ENCODE measurements around the gene PFDN5. TPM values are rescaled to one million over a fixed set of nuclear protein-coding genes. Genes with fewer than 3 reads are reported as not detected.

Gene PFDN5
- 432 TPM for total RNA-seq

GRCh38 chr12:53295070-53295890 is at the start of gene PFDN5:
Gene PFDN5, plus strand, starts transcription at chr12:53295542. Its CDS starts 26 bp downstream, at chr12:53295568.

DNA sequence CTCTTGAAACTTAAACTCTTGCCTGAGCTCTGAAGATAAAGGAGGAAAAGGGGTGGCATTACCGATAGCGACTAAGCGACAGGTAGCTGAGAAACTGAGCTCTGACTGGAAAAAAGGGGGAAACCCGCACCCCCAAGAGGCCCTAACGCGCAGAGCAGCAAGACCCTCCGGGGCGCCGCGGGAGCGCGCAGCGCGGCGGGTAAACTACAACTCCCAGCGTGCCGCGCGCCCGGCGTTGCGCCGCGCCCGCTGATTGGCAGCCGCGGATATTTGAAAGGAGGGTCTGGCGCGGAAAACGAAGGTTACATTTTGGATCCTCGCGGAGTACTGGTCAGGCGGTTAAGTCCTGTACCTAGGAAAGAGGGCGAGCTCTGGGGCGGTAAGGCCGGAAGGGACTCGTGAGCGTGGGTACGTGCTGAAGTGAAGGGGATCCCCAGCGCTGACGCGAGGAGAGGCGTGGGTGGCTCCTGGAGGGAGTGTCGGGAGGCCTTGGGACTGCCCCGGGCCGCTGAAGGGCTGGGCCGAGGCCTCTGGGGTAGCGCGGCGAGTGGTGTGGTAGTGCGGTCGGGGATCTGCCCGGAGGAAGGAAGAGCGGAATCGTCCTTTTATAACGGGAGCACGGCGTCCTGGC is 27.2 kb upstream of the PFDN5 start, which contains the start of gene ESPL1:
ESPL1 (plus strand) TSS at position 301 of the 631 bp plus-strand sequence. CDS start 468 bp downstream, outside the sequence.

DNA sequence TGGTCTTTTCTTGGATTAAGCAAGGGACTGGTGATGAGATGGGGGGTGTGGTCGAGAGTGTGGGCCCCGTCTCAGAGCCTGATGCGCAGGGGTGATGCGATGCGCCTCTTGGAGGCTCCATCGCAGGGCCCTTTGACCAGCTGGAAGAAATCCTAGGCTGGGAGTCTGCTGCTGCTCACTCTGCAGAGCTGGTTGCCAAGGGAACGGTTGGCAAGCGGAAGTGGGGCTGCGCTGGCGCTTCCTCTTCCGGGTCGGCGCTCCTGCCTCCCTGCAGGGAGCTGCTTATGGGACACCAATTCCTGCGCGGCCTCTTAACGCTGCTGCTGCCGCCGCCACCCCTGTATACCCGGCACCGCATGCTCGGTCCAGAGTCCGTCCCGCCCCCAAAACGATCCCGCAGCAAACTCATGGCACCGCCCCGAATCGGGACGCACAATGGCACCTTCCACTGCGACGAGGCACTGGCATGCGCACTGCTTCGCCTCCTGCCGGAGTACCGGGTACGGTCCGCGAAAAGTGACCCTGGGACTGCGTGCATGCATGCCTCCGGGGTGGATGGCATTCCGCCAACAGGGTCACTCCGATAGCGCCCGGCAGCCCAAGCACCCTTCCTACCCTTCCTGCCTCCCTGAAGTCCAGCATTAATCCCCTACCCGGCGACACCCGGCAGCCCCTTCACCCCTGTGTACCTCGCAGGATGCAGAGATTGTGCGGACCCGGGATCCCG is 4.3 kb downstream of the PFDN5 start, which contains the start of gene MYG1:
MYG1 (plus strand) TSS at position 242 of the 727 bp plus-strand sequence; CDS start at position 285, 43 bp downstream.

GRCh38 chr12:53336181-53336681 is 40.9 kb downstream of the PFDN5 start, which contains the start of gene SP7:
Gene SP7, minus strand, starts transcription at chr12:53336354. Its CDS starts 708 bp downstream, at chr12:53335646.

Other genes with a start within 250 kb of the PFDN5 start
- 31.6 TPM for gene TNS2, start 245.5 kb upstream of the PFDN5 start, total RNA-seq
- gene SPRYD3, start 216.2 kb upstream of the PFDN5 start, total RNA-seq = 24.1 TPM
- 3.8 TPM for gene IGFBP6, start 197.9 kb upstream of the PFDN5 start, total RNA-seq
- not detected for gene SOAT2, start 192.1 kb upstream of the PFDN5 start, total RNA-seq
- 23.2 TPM for gene ZNF740, start 114.8 kb upstream of the PFDN5 start, total RNA-seq
- gene CSAD, start 114.6 kb upstream of the PFDN5 start, total RNA-seq = 52.9 TPM
- gene ITGB7, start 88.3 kb upstream of the PFDN5 start, total RNA-seq = not detected
- 5.0 TPM for gene RARG, start 63.3 kb upstream of the PFDN5 start, total RNA-seq
- 2.8 TPM for gene ESPL1, start 27.2 kb upstream of the PFDN5 start, total RNA-seq
- gene MYG1, start 4.2 kb downstream of the PFDN5 start, total RNA-seq = 46.3 TPM
- 38.8 TPM for gene AAAS, start 26.1 kb downstream of the PFDN5 start, total RNA-seq
- 0.31 TPM for gene SP7, start 40.8 kb downstream of the PFDN5 start, total RNA-seq
- gene SP1, start 84.6 kb downstream of the PFDN5 start, total RNA-seq = 23.5 TPM
- not detected for gene AMHR2, start 128.3 kb downstream of the PFDN5 start, total RNA-seq
- 6.6 TPM for gene PRR13, start 146.2 kb downstream of the PFDN5 start, total RNA-seq
- gene PCBP2, start 156.6 kb downstream of the PFDN5 start, total RNA-seq = 324 TPM
- 61.0 TPM for gene MAP3K12, start 203.9 kb downstream of the PFDN5 start, total RNA-seq
- gene TARBP2, start 205.7 kb downstream of the PFDN5 start, total RNA-seq = 41.3 TPM
- not detected for gene NPFF, start 211.9 kb downstream of the PFDN5 start, total RNA-seq

Data from parietal lobe (tissue), 1 donor.